ENCODE measurements around the gene DISC1.
"Not testable (repeated sequence)": the region's sequence is repeated elsewhere in the genome, so short reads cannot be mapped to it uniquely, and the experiment has no call there.

The DISC1 gene

GRCh38 chr1:231893400-231894102 is 267.0 kb downstream of the DISC1 start:
- no peak for DNase-seq (ENCODE audit: low spot score)

GRCh38 chr1:231896806-231897205 is 270.2 kb downstream of the DISC1 start:
- no peak for DNase-seq (ENCODE audit: low spot score)

GRCh38 chr1:231899046-231899445 is 272.5 kb downstream of the DISC1 start:
- no peak for DNase-seq (ENCODE audit: low spot score)

- DNase-seq (ENCODE audit: low spot score), result no peak
Observed at GRCh38 chr1:231899713-231900435, 273.3 kb downstream of the DISC1 start.

GRCh38 chr1:231903586-231904081 is 277.0 kb downstream of the DISC1 start:
- DNase-seq (ENCODE audit: low spot score), result no peak

GRCh38 chr1:231907310-231907709 is 280.7 kb downstream of the DISC1 start:
- not testable (repeated sequence) for DNase-seq (ENCODE audit: low spot score)

- DNase-seq (ENCODE audit: low spot score), result no peak
Observed at GRCh38 chr1:231913493-231913892, 286.9 kb downstream of the DISC1 start.

GRCh38 chr1:231918239-231919015 is 291.8 kb downstream of the DISC1 start:
- no peak for DNase-seq (ENCODE audit: low spot score)

- no peak for DNase-seq (ENCODE audit: low spot score)
Observed at GRCh38 chr1:231919239-231919885, 292.8 kb downstream of the DISC1 start.

GRCh38 chr1:231919886-231920285 is 293.3 kb downstream of the DISC1 start:
- no peak for DNase-seq (ENCODE audit: low spot score)

GRCh38 chr1:231921646-231922345 is 295.2 kb downstream of the DISC1 start:
- DNase-seq (ENCODE audit: low spot score), result no peak

- DNase-seq (ENCODE audit: low spot score), result no peak
Observed at GRCh38 chr1:231923491-231924041, 297.0 kb downstream of the DISC1 start.

GRCh38 chr1:231924180-231924579 is 297.6 kb downstream of the DISC1 start:
- no peak for DNase-seq (ENCODE audit: low spot score)

- no peak for DNase-seq (ENCODE audit: low spot score)
Observed at GRCh38 chr1:231925864-231926263, 299.3 kb downstream of the DISC1 start.

- no peak for DNase-seq (ENCODE audit: low spot score)
Observed at GRCh38 chr1:231926340-231926739, 299.8 kb downstream of the DISC1 start.

- DNase-seq (ENCODE audit: low spot score), result no peak
Observed at GRCh38 chr1:231926933-231927332, 300.3 kb downstream of the DISC1 start.

GRCh38 chr1:231927431-231927830 is 300.8 kb downstream of the DISC1 start:
- DNase-seq (ENCODE audit: low spot score), result no peak

GRCh38 chr1:231929311-231929710 is 302.7 kb downstream of the DISC1 start:
- no peak for DNase-seq (ENCODE audit: low spot score)

- no peak for DNase-seq (ENCODE audit: low spot score)
Observed at GRCh38 chr1:231930257-231930947, 303.8 kb downstream of the DISC1 start.

GRCh38 chr1:231931146-231931545 is 304.6 kb downstream of the DISC1 start:
- no peak for DNase-seq (ENCODE audit: low spot score)
